ENCODE results near the gene AFMID.

The AFMID gene

DNA sequence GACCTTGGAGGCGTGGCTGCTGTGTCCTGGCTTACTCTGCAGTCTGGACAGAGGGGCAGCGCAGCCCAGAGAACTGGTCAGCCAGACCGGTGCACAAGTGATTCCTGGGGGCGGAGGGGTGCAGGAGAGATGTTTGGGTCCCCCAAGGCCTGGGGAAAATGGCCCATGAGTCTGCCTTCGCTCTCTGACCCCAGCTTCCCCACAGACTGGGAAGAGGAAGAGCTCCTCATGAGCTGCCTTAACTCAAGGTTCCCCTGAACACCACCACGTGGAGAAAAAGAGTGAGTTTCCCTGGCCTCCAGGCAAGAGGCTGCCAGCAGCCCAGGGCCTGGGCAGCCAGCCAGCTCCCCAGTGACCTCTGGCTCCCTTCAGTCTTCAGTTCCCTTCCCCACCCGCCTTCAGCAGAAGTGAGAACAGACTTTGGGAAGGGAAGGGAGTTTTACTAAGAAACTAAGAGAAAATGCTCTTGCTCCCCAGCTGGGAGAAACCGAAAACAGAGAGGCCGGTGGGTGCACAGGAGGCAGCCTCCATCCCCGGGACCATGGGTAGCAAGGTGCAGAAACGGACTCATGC, 42.9 kb upstream of the AFMID start:
- no peak for TF ChIP-seq POLR2AphosphoS5 (IDR thresholded peaks at IDR 0.05; ENCODE audit: low read depth, low read length)
- no peak for TF ChIP-seq REST (IDR thresholded peaks at IDR 0.05; ENCODE audit: insufficient read depth in 1 of 2, low read depth in 2 of 2, low read length in 2 of 2)
- TF ChIP-seq SIN3A (IDR thresholded peaks at IDR 0.05; ENCODE audit: borderline replicate concordance, insufficient read depth, low read length), result no peak
- no peak for TF ChIP-seq FOXP2 (optimal IDR thresholded peaks at IDR 0.05; ENCODE audit: borderline replicate concordance, extremely low read depth, extremely low read length, insufficient read depth)
- no peak for TF ChIP-seq TAF1 (IDR thresholded peaks at IDR 0.05; ENCODE audit: borderline replicate concordance, insufficient read depth, low read length)

GRCh38 chr17:78144736-78145641, 42.2 kb upstream of the AFMID start:
- TF ChIP-seq SIN3A (IDR thresholded peaks at IDR 0.05; ENCODE audit: borderline replicate concordance, insufficient read depth, low read length), result no peak
- no peak for TF ChIP-seq REST (IDR thresholded peaks at IDR 0.05; ENCODE audit: insufficient read depth in 1 of 2, low read depth in 2 of 2, low read length in 2 of 2)
- no peak for TF ChIP-seq FOXP2 (optimal IDR thresholded peaks at IDR 0.05; ENCODE audit: borderline replicate concordance, extremely low read depth, extremely low read length, insufficient read depth)
- TF ChIP-seq POLR2AphosphoS5 (IDR thresholded peaks at IDR 0.05; ENCODE audit: low read depth, low read length), result no peak
- no peak for TF ChIP-seq TAF1 (IDR thresholded peaks at IDR 0.05; ENCODE audit: borderline replicate concordance, insufficient read depth, low read length)

DNA sequence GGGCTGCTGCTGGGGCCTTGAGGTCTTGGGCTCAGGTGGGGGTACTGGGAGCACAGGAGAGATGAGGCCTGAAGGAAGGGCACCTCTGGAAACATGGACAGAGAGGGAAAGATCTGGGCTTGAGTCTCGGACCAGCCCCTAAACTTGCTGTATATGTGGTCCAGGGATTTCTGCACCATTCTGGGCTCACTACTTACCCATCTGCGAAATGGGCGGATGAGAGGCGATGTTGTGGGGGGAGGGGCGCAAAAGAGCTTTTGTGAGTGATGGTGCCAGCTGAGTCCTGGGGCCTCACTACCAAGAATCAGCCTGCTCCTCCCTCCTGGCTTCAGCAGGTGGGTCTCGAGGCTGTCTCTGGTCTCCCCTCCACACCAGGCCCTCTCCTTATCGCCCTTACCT, 40.7 kb upstream of the AFMID start:
- TF ChIP-seq POLR2AphosphoS5 (IDR thresholded peaks at IDR 0.05; ENCODE audit: low read depth, low read length) (no peak), REST (IDR thresholded peaks at IDR 0.05; ENCODE audit: insufficient read depth in 1 of 2, low read depth in 2 of 2, low read length in 2 of 2) (no peak), TAF1 (IDR thresholded peaks at IDR 0.05; ENCODE audit: borderline replicate concordance, insufficient read depth, low read length) (no peak), SIN3A (IDR thresholded peaks at IDR 0.05; ENCODE audit: borderline replicate concordance, insufficient read depth, low read length) (no peak), FOXP2 (optimal IDR thresholded peaks at IDR 0.05; ENCODE audit: borderline replicate concordance, extremely low read depth, extremely low read length, insufficient read depth) (no peak)

- TF ChIP-seq FOXP2 (optimal IDR thresholded peaks at IDR 0.05; ENCODE audit: borderline replicate concordance, extremely low read depth, extremely low read length, insufficient read depth) (no peak), POLR2AphosphoS5 (IDR thresholded peaks at IDR 0.05; ENCODE audit: low read depth, low read length) (no peak)
These were observed 40.3 kb upstream of the AFMID start for GRCh38 chr17:78146881-78147280.

DNA sequence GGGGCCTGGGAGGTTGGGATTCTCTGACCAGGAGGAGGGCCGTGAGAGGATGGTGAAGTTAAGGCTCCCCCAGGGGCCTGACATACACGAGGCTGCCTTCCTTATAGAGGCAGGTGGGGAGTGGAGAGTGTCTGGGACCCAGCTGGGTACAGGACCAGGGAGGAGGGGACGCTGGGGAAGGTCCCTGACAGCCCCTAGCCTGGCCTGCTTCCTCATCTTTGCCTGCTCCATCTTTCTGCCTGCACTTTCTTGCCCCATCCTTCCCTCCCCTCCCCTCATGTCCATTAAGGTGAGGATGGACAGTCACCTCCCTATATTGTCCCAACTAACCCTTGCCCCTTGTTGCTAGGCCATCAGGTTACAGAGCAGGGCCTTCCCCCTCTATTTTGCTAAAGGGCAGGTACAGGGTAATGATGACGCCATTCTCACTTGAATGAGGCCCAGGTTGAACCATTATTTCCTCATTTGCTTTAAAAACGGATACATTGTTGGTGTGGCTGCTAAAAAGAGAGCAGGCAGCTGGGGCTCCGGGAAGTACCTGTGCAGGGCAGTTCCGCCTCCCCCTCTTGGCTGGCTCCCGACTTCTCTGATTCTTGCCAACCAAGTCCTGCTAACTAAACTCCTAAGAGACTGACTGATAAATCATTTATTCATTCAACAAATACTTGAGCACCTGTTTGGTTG, 39.7 kb upstream of the AFMID start:
- TF ChIP-seq TAF1 (IDR thresholded peaks at IDR 0.05; ENCODE audit: borderline replicate concordance, insufficient read depth, low read length), result no peak
- no peak for TF ChIP-seq SIN3A (IDR thresholded peaks at IDR 0.05; ENCODE audit: borderline replicate concordance, insufficient read depth, low read length)
- TF ChIP-seq FOXP2 (optimal IDR thresholded peaks at IDR 0.05; ENCODE audit: borderline replicate concordance, extremely low read depth, extremely low read length, insufficient read depth), result no peak
- TF ChIP-seq POLR2AphosphoS5 (IDR thresholded peaks at IDR 0.05; ENCODE audit: low read depth, low read length), result no peak
- TF ChIP-seq REST (IDR thresholded peaks at IDR 0.05; ENCODE audit: insufficient read depth in 1 of 2, low read depth in 2 of 2, low read length in 2 of 2), result no peak
